Stimulated activated CD8-positive, alpha-beta memory T cell treated with anti-CD3 and anti-CD28 coated beads, Interleukin-15, amount 100 ng/mL, for 24 hours (primary cell): ENCODE results near the gene SLIT1.

ENCODE experiments used
- DNase-seq: peaks from one replicate; pipeline ENCODE4 v3.0.0-alpha.2; 2020; ENCODE audit warnings: low read depth

Gene SLIT1

GRCh38 chr10:97000487-97001182, 185.1 kb downstream of the SLIT1 start:
- no peak for DNase-seq

- DNase-seq: no peak
These were observed 185.8 kb downstream of the SLIT1 start for GRCh38 chr10:96999987-97000386.

- no peak for DNase-seq
These were observed 186.4 kb downstream of the SLIT1 start for GRCh38 chr10:96999337-96999736.

- DNase-seq: no peak
These were observed 187.3 kb downstream of the SLIT1 start for GRCh38 chr10:96998329-96998888.

GRCh38 chr10:96996275-96996965, 189.3 kb downstream of the SLIT1 start:
- no peak for DNase-seq

- DNase-seq: no peak
These were observed 189.9 kb downstream of the SLIT1 start for GRCh38 chr10:96995851-96996250.

- DNase-seq: no peak
These were observed 193.0 kb downstream of the SLIT1 start for GRCh38 chr10:96992721-96993120.

GRCh38 chr10:96991313-96991841, 194.4 kb downstream of the SLIT1 start:
- no peak for DNase-seq

- no peak for DNase-seq
These were observed 197.3 kb downstream of the SLIT1 start for GRCh38 chr10:96988426-96988825.

GRCh38 chr10:96987842-96988175, 197.9 kb downstream of the SLIT1 start:
- DNase-seq: no peak

- no peak for DNase-seq
These were observed 198.5 kb downstream of the SLIT1 start for GRCh38 chr10:96987141-96987841.

GRCh38 chr10:96986200-96986856, 199.4 kb downstream of the SLIT1 start:
- DNase-seq: no peak

GRCh38 chr10:96984541-96985131, 201.1 kb downstream of the SLIT1 start:
- no peak for DNase-seq

- DNase-seq: no peak
These were observed 203.4 kb downstream of the SLIT1 start for GRCh38 chr10:96982149-96982930.

GRCh38 chr10:96978621-96979154, 207.1 kb downstream of the SLIT1 start:
- DNase-seq: no peak

GRCh38 chr10:96975136-96975535, 210.6 kb downstream of the SLIT1 start:
- DNase-seq: no peak

- DNase-seq: no peak
These were observed 211.7 kb downstream of the SLIT1 start for GRCh38 chr10:96973809-96974747.

GRCh38 chr10:96972264-96972663, 213.5 kb downstream of the SLIT1 start:
- no peak for DNase-seq

GRCh38 chr10:96971324-96971723, 214.4 kb downstream of the SLIT1 start:
- DNase-seq: no peak
